HG03521 (cell line): ENCODE data around the gene COL25A1.
A peak's percentile ranks its signal among the peaks of the same experiment; 100 is the strongest.

ENCODE experiments used
- ATAC-seq: cut with Tn5 transposase; IDR thresholded peaks from one replicate; pipeline ENCODE4 v1.9.1; 2021; ENCODE audit warnings: mild to moderate bottlenecking, moderate library complexity; ENCODE audit not compliant: unreplicated experiment

The COL25A1 gene

GRCh38 chr4:109294006-109294405 is 8.5 kb downstream of the COL25A1 start:
- ATAC-seq: peak; percentile 86

- no peak for ATAC-seq
These were observed 10.7 kb downstream of the COL25A1 start for GRCh38 chr4:109291707-109292238.

GRCh38 chr4:109290918-109291317 is 11.5 kb downstream of the COL25A1 start:
- no peak for ATAC-seq

GRCh38 chr4:109278594-109279031 is 23.8 kb downstream of the COL25A1 start:
- peak; percentile 82 for ATAC-seq

GRCh38 chr4:109276482-109277095 is 25.9 kb downstream of the COL25A1 start:
- peak; percentile 74 for ATAC-seq

GRCh38 chr4:109275066-109275745 is 27.3 kb downstream of the COL25A1 start:
- no peak for ATAC-seq

GRCh38 chr4:109266891-109267290 is 35.6 kb downstream of the COL25A1 start:
- no peak for ATAC-seq

- no peak for ATAC-seq
These were observed 36.2 kb downstream of the COL25A1 start for GRCh38 chr4:109266236-109266635.

GRCh38 chr4:109263721-109264120 is 38.7 kb downstream of the COL25A1 start:
- no peak for ATAC-seq

GRCh38 chr4:109256818-109257217 is 45.6 kb downstream of the COL25A1 start:
- no peak for ATAC-seq

GRCh38 chr4:109254845-109255244 is 47.6 kb downstream of the COL25A1 start:
- ATAC-seq: no peak

GRCh38 chr4:109251396-109251795 is 51.1 kb downstream of the COL25A1 start:
- ATAC-seq: no peak

- ATAC-seq: no peak
These were observed 54.0 kb downstream of the COL25A1 start for GRCh38 chr4:109248322-109248900.

GRCh38 chr4:109243871-109244270 is 58.6 kb downstream of the COL25A1 start:
- no peak for ATAC-seq

GRCh38 chr4:109238746-109239145 is 63.7 kb downstream of the COL25A1 start:
- no peak for ATAC-seq

- ATAC-seq: no peak
These were observed 66.8 kb downstream of the COL25A1 start for GRCh38 chr4:109235683-109236082.

GRCh38 chr4:109234596-109234995 is 67.9 kb downstream of the COL25A1 start:
- no peak for ATAC-seq

- no peak for ATAC-seq
These were observed 68.9 kb downstream of the COL25A1 start for GRCh38 chr4:109233570-109233969.

GRCh38 chr4:109232681-109233080 is 69.8 kb downstream of the COL25A1 start:
- ATAC-seq: no peak

GRCh38 chr4:109231331-109231730 is 71.1 kb downstream of the COL25A1 start:
- no peak for ATAC-seq

GRCh38 chr4:109229028-109229427 is 73.4 kb downstream of the COL25A1 start:
- ATAC-seq: no peak

GRCh38 chr4:109218288-109218687 is 84.2 kb downstream of the COL25A1 start:
- ATAC-seq: no peak
